Erythroblast (primary cell): ENCODE measurements around the gene ANGPTL4.
A peak's percentile ranks its signal among the peaks of the same experiment; 100 is the strongest.

Source experiments
- DNase-seq, 2 experiments: peaks; one replicate each; lab custom pipeline; 2025; lab: John Stamatoyannopoulos, UW
- GATA1 ChIP-seq: IDR thresholded peaks from 2 replicates; pipeline ENCODE4 v1.6.1; 2011; ENCODE audit warnings: low read depth, mild to moderate bottlenecking, control low read depth, low read length, moderate library complexity
- POLR2A ChIP-seq: IDR thresholded peaks from 2 replicates; pipeline ENCODE4 v1.6.1; 2011; ENCODE audit warnings: mild to moderate bottlenecking, low read length

ANGPTL4 gene

GRCh38 chr19:8324186-8325050 lies 39.5 kb upstream of the ANGPTL4 start:
- DNase-seq, result no peak
- TF ChIP-seq GATA1 (no peak), POLR2A (peak; percentile 54)

GRCh38 chr19:8325454-8325853 lies 38.5 kb upstream of the ANGPTL4 start:
- TF ChIP-seq POLR2A (no peak), GATA1 (no peak)
- DNase-seq, result no peak

GRCh38 chr19:8329996-8330395 lies 34.0 kb upstream of the ANGPTL4 start:
- TF ChIP-seq POLR2A (no peak), GATA1 (no peak)
- DNase-seq, result no peak

GRCh38 chr19:8331263-8331845 lies 32.6 kb upstream of the ANGPTL4 start:
- DNase-seq, result peak in 1 of 2 experiments; percentile 27
- no peak for TF ChIP-seq POLR2A
- no peak for TF ChIP-seq GATA1

- no peak for DNase-seq
- no peak for TF ChIP-seq GATA1
- no peak for TF ChIP-seq POLR2A
Measured at GRCh38 chr19:8332976-8333766, 30.8 kb upstream of the ANGPTL4 start.

- TF ChIP-seq POLR2A (no peak), GATA1 (no peak)
Measured at GRCh38 chr19:8333767-8334457, 30.0 kb upstream of the ANGPTL4 start.

GRCh38 chr19:8334458-8335342 lies 29.3 kb upstream of the ANGPTL4 start:
- no peak for TF ChIP-seq GATA1
- TF ChIP-seq POLR2A, result no peak
- DNase-seq, result peak; percentile 30 to 69

More at GRCh38 chr19:8333767-8334457, 30.0 kb upstream of the ANGPTL4 start:
- DNase-seq, result no peak

- DNase-seq, result peak in 1 of 2 experiments; percentile 28
- TF ChIP-seq POLR2A (no peak), GATA1 (no peak)
Measured at GRCh38 chr19:8335343-8336071, 28.4 kb upstream of the ANGPTL4 start.

- DNase-seq, result no peak
- TF ChIP-seq POLR2A (no peak), GATA1 (no peak)
Measured at GRCh38 chr19:8336072-8336569, 27.8 kb upstream of the ANGPTL4 start.

- TF ChIP-seq POLR2A (no peak), GATA1 (no peak)
- DNase-seq, result no peak
Measured at GRCh38 chr19:8336660-8337059, 27.3 kb upstream of the ANGPTL4 start.

GRCh38 chr19:8337728-8338127 lies 26.2 kb upstream of the ANGPTL4 start:
- no peak for DNase-seq
- TF ChIP-seq POLR2A (no peak), GATA1 (no peak)
